ENCODE measurements around the gene GBF1.

Gene GBF1

GRCh38 chr10:102402512-102402896 lies 157.2 kb downstream of the GBF1 start:
- H3K27ac ChIP-seq (replicated peaks; ENCODE audit: low read length): no peak overlapping the region
- H2BK120ac ChIP-seq (ENCODE audit: low read depth, low read length): no peak overlapping the region
- no peak overlapping the region for H3K9ac ChIP-seq (ENCODE audit: low read depth, low read length, poor library complexity)
- H2BK15ac ChIP-seq (ENCODE audit: low read length): no peak overlapping the region
- H3K4me2 ChIP-seq (ENCODE audit: insufficient read depth, low read length, poor library complexity, severe bottlenecking): no peak overlapping the region
- H2BK5ac ChIP-seq (ENCODE audit: low read length): no peak overlapping the region
- H3K9me3 ChIP-seq (replicated peaks in 1 of 2; ENCODE audit: control insufficient read depth in 2 of 2, insufficient read depth in 1 of 2, low read depth in 1 of 2, low read length in 2 of 2): no peaks in the 10 kb centered on the region
- no peak overlapping the region for H2BK12ac ChIP-seq (ENCODE audit: low read length)
- no peak overlapping the region for H3K14ac ChIP-seq (ENCODE audit: low read length)
- H3K27me3 ChIP-seq (ENCODE audit: control insufficient read depth in 3 of 3, insufficient read depth in 3 of 3, low read depth in 1 of 3, low read length in 3 of 3): peaks cover 0 to 9% (median under 1%) of the 10 kb centered on the region in 3 experiments
- no CpG with 5 or more reads among the region's 5 CpGs for WGBS, 2 donors (ENCODE audit: extremely low coverage in 2 of 2, insufficient read length in 2 of 2, insufficient replicate concordance in 1 of 2)
- H2AK5ac ChIP-seq (ENCODE audit: low read depth, low read length): no peak overlapping the region
- no peak overlapping the region for H3K23ac ChIP-seq (ENCODE audit: low read depth, low read length, poor library complexity)
- H4K91ac ChIP-seq (ENCODE audit: low read depth, low read length, poor library complexity): no peak overlapping the region
- H3K4ac ChIP-seq (ENCODE audit: low read length): no peak overlapping the region
- H3K18ac ChIP-seq (ENCODE audit: low read length): no peak overlapping the region
- H3K79me1 ChIP-seq (ENCODE audit: low read depth, low read length): peaks cover 1% of the 10 kb centered on the region
- DNase-seq (ENCODE audit: low spot score): no peak
- H4K8ac ChIP-seq (ENCODE audit: low read depth, low read length): no peak overlapping the region
- no peak overlapping the region for H3K4me3 ChIP-seq (ENCODE audit: low read length in 2 of 2)
- H3K36me3 ChIP-seq (replicated peaks in 1 of 2; ENCODE audit: control insufficient read depth in 2 of 2, insufficient read depth in 2 of 2, low read length in 2 of 2): peaks cover 0 to 57% of the 10 kb centered on the region in 2 donors
- H3K4me1 ChIP-seq (ENCODE audit: control insufficient read depth in 2 of 2, insufficient read depth in 1 of 2, low read depth in 1 of 2, low read length in 2 of 2): peaks cover 4 to 12% of the 10 kb centered on the region in 2 donors
- no peak overlapping the region for H2AFZ ChIP-seq (ENCODE audit: low read length)

DNA sequence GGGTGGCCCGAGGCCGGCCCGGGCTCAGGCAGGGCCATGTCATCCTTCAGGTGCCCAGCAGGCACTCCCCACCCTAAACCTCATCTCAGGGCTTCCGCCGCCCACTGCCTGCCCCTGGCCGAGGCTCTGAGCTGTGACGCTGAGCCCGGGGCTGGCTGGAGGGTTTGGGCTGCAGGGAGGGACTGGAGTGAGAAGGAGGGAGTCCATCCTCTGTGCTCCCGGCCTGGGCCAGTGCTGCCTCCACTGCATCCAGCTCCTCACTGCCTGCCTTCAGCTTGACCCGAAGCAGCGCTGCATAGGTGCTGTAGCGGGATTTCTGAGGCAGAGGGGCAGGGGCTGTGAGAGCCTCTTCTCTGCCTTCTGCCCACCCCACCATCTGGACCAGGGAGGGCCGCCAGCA lies 157.8 kb downstream of the GBF1 start:
- WGBS, 2 donors (ENCODE audit: extremely low coverage in 2 of 2, insufficient read length in 2 of 2, insufficient replicate concordance in 1 of 2): no CpG with 5 or more reads among the region's 13 CpGs
- H3K23ac ChIP-seq (ENCODE audit: low read depth, low read length, poor library complexity): no peak overlapping the region
- H3K79me1 ChIP-seq (ENCODE audit: low read depth, low read length): peaks cover 1% of the 10 kb centered on the region
- no peak for DNase-seq (ENCODE audit: low spot score)
- no peak overlapping the region for H2BK15ac ChIP-seq (ENCODE audit: low read length)
- H3K18ac ChIP-seq (ENCODE audit: low read length): no peak overlapping the region
- peaks cover 4 to 14% of the 10 kb centered on the region in 2 donors for H3K4me1 ChIP-seq (ENCODE audit: control insufficient read depth in 2 of 2, insufficient read depth in 1 of 2, low read depth in 1 of 2, low read length in 2 of 2)
- no peak overlapping the region for H2BK12ac ChIP-seq (ENCODE audit: low read length)
- H4K91ac ChIP-seq (ENCODE audit: low read depth, low read length, poor library complexity): no peak overlapping the region
- H2BK120ac ChIP-seq (ENCODE audit: low read depth, low read length): no peak overlapping the region
- peaks cover 0 to 15% (median 7%) of the 10 kb centered on the region in 3 experiments for H3K27me3 ChIP-seq (ENCODE audit: control insufficient read depth in 3 of 3, insufficient read depth in 3 of 3, low read depth in 1 of 3, low read length in 3 of 3)
- peak overlapping the region; percentile 70 for H3K9ac ChIP-seq (ENCODE audit: low read depth, low read length, poor library complexity)
- H3K4ac ChIP-seq (ENCODE audit: low read length): no peak overlapping the region
- H3K9me3 ChIP-seq (replicated peaks in 1 of 2; ENCODE audit: control insufficient read depth in 2 of 2, insufficient read depth in 1 of 2, low read depth in 1 of 2, low read length in 2 of 2): peaks cover 0 to 2% of the 10 kb centered on the region in 2 donors
- H3K36me3 ChIP-seq (replicated peaks in 1 of 2; ENCODE audit: control insufficient read depth in 2 of 2, insufficient read depth in 2 of 2, low read length in 2 of 2): peaks cover 0 to 50% of the 10 kb centered on the region in 2 donors
- no peak overlapping the region for H3K27ac ChIP-seq (replicated peaks; ENCODE audit: low read length)
- H3K14ac ChIP-seq (ENCODE audit: low read length): no peak overlapping the region
- no peak overlapping the region for H2AFZ ChIP-seq (ENCODE audit: low read length)
- no peak overlapping the region for H2AK5ac ChIP-seq (ENCODE audit: low read depth, low read length)
- H3K4me2 ChIP-seq (ENCODE audit: insufficient read depth, low read length, poor library complexity, severe bottlenecking): no peak overlapping the region
- H2BK5ac ChIP-seq (ENCODE audit: low read length): no peak overlapping the region
- H3K4me3 ChIP-seq (ENCODE audit: low read length in 2 of 2): no peak overlapping the region
- no peak overlapping the region for H4K8ac ChIP-seq (ENCODE audit: low read depth, low read length)

DNA sequence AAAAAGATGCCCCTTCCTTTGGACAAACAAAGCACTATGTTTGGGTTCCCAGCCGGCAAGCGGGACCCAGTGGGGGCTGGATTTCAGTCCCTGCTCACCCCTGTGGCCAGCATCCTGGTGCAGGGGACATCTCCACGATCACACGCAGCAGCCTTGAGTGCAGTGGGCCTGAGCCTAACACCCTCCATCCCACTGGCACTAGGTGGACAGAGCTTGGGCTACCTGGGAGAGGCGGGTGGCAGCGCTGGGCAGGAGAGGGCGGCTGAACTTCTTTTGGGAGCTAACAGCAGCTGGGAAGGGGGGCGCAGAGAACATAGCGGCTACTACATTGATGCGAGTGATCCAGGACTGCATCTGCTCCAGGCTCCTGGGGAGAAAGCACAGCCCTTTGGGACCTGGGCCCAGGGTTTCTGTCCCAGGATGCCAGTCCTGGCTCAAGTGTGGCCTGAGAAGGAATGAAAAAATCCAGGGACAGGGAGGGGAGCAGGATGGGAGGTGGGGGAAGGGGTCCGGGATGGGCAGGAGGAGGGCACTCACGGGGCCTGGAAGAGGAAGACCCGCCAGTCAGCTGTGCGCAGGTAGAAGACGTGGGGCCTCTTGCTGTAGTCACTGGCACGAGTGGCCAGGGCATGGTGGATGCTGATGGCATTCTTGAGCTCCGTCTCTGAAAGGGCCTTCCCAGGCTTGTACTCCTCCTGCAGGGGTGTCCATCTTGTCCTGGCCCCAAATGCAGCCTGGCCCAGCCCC lies 159.2 kb downstream of the GBF1 start:
- no peak overlapping the region for H3K4ac ChIP-seq (ENCODE audit: low read length)
- peak overlapping the region; percentile 53 for H4K91ac ChIP-seq (ENCODE audit: low read depth, low read length, poor library complexity)
- no peak overlapping the region for H2BK120ac ChIP-seq (ENCODE audit: low read depth, low read length)
- H3K4me3 ChIP-seq (ENCODE audit: low read length in 2 of 2): no peak overlapping the region
- H3K18ac ChIP-seq (ENCODE audit: low read length): no peak overlapping the region
- H3K23ac ChIP-seq (ENCODE audit: low read depth, low read length, poor library complexity): no peak overlapping the region
- no peaks in the 10 kb centered on the region for H3K79me1 ChIP-seq (ENCODE audit: low read depth, low read length)
- H2AFZ ChIP-seq (ENCODE audit: low read length): no peak overlapping the region
- H3K4me1 ChIP-seq (ENCODE audit: control insufficient read depth in 2 of 2, insufficient read depth in 1 of 2, low read depth in 1 of 2, low read length in 2 of 2): peaks cover 10 to 16% of the 10 kb centered on the region in 2 donors
- H3K4me2 ChIP-seq (ENCODE audit: insufficient read depth, low read length, poor library complexity, severe bottlenecking): no peak overlapping the region
- peak overlapping the region; percentile 44 for H3K9ac ChIP-seq (ENCODE audit: low read depth, low read length, poor library complexity)
- H4K8ac ChIP-seq (ENCODE audit: low read depth, low read length): no peak overlapping the region
- peaks cover 0 to 5% of the 10 kb centered on the region in 2 donors for H3K9me3 ChIP-seq (replicated peaks in 1 of 2; ENCODE audit: control insufficient read depth in 2 of 2, insufficient read depth in 1 of 2, low read depth in 1 of 2, low read length in 2 of 2)
- H2BK12ac ChIP-seq (ENCODE audit: low read length): peak overlapping the region; percentile 16
- H3K14ac ChIP-seq (ENCODE audit: low read length): no peak overlapping the region
- DNase-seq (ENCODE audit: low spot score): no peak
- WGBS, 2 donors (ENCODE audit: extremely low coverage in 2 of 2, insufficient read length in 2 of 2, insufficient replicate concordance in 1 of 2): no CpG with 5 or more reads among the region's 17 CpGs
- H2BK5ac ChIP-seq (ENCODE audit: low read length): no peak overlapping the region
- H3K27ac ChIP-seq (replicated peaks; ENCODE audit: low read length): no peak overlapping the region
- H2BK15ac ChIP-seq (ENCODE audit: low read length): no peak overlapping the region
- peaks cover 0 to 28% (median 14%) of the 10 kb centered on the region in 3 experiments for H3K27me3 ChIP-seq (ENCODE audit: control insufficient read depth in 3 of 3, insufficient read depth in 3 of 3, low read depth in 1 of 3, low read length in 3 of 3)
- H2AK5ac ChIP-seq (ENCODE audit: low read depth, low read length): no peak overlapping the region
- H3K36me3 ChIP-seq (replicated peaks in 1 of 2; ENCODE audit: control insufficient read depth in 2 of 2, insufficient read depth in 2 of 2, low read length in 2 of 2): peaks cover 0 to 43% of the 10 kb centered on the region in 2 donors

DNA sequence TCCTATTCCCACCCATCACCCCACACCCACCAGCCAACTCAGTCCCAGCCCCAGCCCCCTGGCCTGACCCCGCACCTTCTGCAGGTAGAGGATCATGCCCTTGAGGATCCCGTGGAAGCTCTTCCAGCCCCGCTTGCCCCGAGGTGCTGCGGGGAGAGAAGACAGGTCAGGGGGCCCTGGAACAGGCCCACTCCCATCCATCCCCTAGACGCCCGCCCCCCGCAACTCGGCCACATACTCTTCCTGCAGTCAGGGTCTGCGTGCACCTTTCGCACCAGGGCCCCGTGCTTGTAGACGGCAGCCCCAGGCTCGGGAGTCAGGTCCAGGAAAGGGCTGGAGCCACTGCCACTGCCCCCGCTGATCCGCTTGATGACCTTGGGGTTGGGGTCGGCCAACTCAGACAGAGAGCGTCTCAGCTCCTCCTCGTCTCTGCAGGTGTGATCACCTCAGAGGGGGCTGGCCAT lies 159.8 kb downstream of the GBF1 start:
- WGBS, 2 donors (ENCODE audit: extremely low coverage in 2 of 2, insufficient read length in 2 of 2, insufficient replicate concordance in 1 of 2): no CpG with 5 or more reads among the region's 19 CpGs
- peak overlapping the region; percentile 73 for H3K23ac ChIP-seq (ENCODE audit: low read depth, low read length, poor library complexity)
- H3K14ac ChIP-seq (ENCODE audit: low read length): peak overlapping the region; percentile 89
- peak overlapping the region; percentile 53 for H3K4ac ChIP-seq (ENCODE audit: low read length)
- no peak overlapping the region for H4K91ac ChIP-seq (ENCODE audit: low read depth, low read length, poor library complexity)
- H3K27me3 ChIP-seq (ENCODE audit: control insufficient read depth in 3 of 3, insufficient read depth in 3 of 3, low read depth in 1 of 3, low read length in 3 of 3): peaks cover 0 to 34% (median 20%) of the 10 kb centered on the region in 3 experiments
- peaks cover 0 to 40% of the 10 kb centered on the region in 2 donors for H3K36me3 ChIP-seq (replicated peaks in 1 of 2; ENCODE audit: control insufficient read depth in 2 of 2, insufficient read depth in 2 of 2, low read length in 2 of 2)
- H2BK120ac ChIP-seq (ENCODE audit: low read depth, low read length): no peak overlapping the region
- no peak overlapping the region for H3K4me3 ChIP-seq (ENCODE audit: low read length in 2 of 2)
- no peak overlapping the region for H2BK5ac ChIP-seq (ENCODE audit: low read length)
- no peak overlapping the region for H2BK15ac ChIP-seq (ENCODE audit: low read length)
- H4K8ac ChIP-seq (ENCODE audit: low read depth, low read length): no peak overlapping the region
- no peak overlapping the region for H2AFZ ChIP-seq (ENCODE audit: low read length)
- H3K4me2 ChIP-seq (ENCODE audit: insufficient read depth, low read length, poor library complexity, severe bottlenecking): no peak overlapping the region
- H3K4me1 ChIP-seq (ENCODE audit: control insufficient read depth in 2 of 2, insufficient read depth in 1 of 2, low read depth in 1 of 2, low read length in 2 of 2): peaks cover 12 to 17% of the 10 kb centered on the region in 2 donors
- peak overlapping the region; percentile 94 for H2AK5ac ChIP-seq (ENCODE audit: low read depth, low read length)
- no peak overlapping the region for H3K27ac ChIP-seq (replicated peaks; ENCODE audit: low read length)
- no peak overlapping the region for H3K18ac ChIP-seq (ENCODE audit: low read length)
- H2BK12ac ChIP-seq (ENCODE audit: low read length): no peak overlapping the region
- peaks cover 0 to 5% of the 10 kb centered on the region in 2 donors for H3K9me3 ChIP-seq (replicated peaks in 1 of 2; ENCODE audit: control insufficient read depth in 2 of 2, insufficient read depth in 1 of 2, low read depth in 1 of 2, low read length in 2 of 2)
- no peak for DNase-seq (ENCODE audit: low spot score)
- H3K9ac ChIP-seq (ENCODE audit: low read depth, low read length, poor library complexity): no peak overlapping the region
- no peaks in the 10 kb centered on the region for H3K79me1 ChIP-seq (ENCODE audit: low read depth, low read length)
